RCC 7860 (cell line): ENCODE data around the gene BCAS3.
"Not testable (repeated sequence)": the region's sequence is repeated elsewhere in the genome, so short reads cannot be mapped to it uniquely, and the experiment has no call there.

Source experiments
- DNase-seq: peaks from one replicate; pipeline ENCODE4 v3.0.0-alpha.2; 2015; ENCODE audit warnings: low spot score
- FAIRE-seq: peaks from 2 replicates; lab custom pipeline; 2012; peaks lifted over from hg19 to GRCh38; lab: Jason Lieb, UNC

BCAS3 gene

GRCh38 chr17:60677308-60678117, at the start of gene BCAS3:
Gene BCAS3 (plus strand): TSS chr17:60677851.
- DNase-seq, result peak; percentile 94
- peak; percentile 85 for FAIRE-seq

- DNase-seq (no peak), FAIRE-seq (no peak)
Measured at GRCh38 chr17:60628252-60628889, 49.3 kb upstream of the BCAS3 start.

- no peak for FAIRE-seq
- no peak for DNase-seq
Measured at GRCh38 chr17:60629120-60629519, 48.5 kb upstream of the BCAS3 start.

DNA sequence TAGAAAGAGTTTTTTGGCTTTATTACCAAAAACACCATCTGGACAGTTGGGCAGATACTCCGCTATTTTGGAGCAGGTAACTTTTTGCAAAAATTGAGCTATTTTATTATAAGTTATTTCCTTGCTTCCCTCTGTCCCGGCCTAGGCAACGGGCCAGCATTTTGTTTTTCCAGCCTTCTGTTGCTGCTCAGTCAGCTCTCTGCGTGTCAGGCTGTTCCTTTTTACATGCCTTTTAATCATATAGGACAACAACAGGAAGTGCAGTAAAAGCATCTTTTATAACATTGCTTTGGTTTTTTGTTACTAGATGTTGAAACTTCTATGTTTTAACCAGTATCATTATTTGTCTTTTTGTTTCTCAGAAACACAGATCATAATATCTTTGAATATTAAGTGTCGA, 47.3 kb upstream of the BCAS3 start:
- FAIRE-seq (no peak), DNase-seq (no peak)

DNA sequence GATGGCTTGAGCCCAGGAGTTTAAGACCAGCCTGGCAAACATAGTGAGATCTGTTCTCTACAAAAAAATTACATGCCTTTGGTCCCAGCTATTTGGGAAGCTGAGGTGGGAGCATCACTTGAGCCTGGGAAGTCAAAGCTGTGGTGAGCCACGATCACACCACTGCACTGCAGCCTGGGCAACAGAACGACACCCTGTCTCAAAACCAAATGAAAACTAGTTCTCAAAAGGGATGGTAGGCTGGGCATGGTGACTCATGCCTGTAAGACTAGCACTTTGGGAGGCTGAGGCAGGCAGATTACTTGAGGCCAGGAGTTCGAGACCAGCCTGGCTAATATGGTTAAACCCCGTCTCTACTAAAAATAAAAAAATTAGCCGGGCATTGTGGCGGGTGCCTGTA, 46.5 kb upstream of the BCAS3 start:
- DNase-seq, result no peak
- no peak for FAIRE-seq

DNA sequence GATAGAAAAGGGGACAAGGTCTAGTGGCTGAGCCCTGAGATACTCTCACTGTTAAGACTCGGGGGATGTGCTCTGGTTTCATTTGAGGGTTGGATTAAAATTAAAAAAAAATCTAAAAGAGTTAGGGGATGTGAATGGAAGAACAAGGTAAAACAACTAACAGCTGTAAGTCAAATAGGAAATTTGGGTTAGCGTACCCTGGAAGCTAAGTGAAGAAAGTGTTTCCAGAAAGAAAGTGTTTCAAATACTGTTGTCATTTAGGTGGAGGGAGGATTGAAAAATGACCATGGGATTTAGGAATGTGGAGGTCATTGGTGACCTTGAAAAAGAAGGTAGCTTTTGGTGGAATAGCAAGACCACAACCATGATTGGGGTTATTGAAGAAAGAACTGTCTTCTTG, 40.0 kb upstream of the BCAS3 start:
- FAIRE-seq, result no peak

DNA sequence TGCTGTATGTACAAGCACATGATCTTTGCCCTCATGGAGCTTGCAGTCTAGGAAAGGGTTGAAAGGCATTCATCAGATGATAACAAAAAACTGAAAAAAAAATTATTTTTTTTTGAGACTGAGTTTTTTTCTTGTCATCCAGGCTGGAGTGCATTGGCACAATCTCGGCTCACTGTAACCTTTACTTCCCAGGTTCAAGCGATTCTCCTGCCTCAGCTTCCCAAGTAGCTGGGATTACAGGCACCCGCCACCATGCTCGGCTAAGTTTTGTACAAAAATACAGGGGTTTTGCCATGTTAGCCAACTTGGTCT, 38.7 kb upstream of the BCAS3 start:
- DNase-seq (no peak), FAIRE-seq (no peak)

More for the DNA sequence above, 40.0 kb upstream of the BCAS3 start:
- DNase-seq, result no peak

GRCh38 chr17:60640503-60640902, 37.1 kb upstream of the BCAS3 start:
- DNase-seq (no peak), FAIRE-seq (no peak)

- DNase-seq (no peak), FAIRE-seq (no peak)
Measured at GRCh38 chr17:60641126-60641525, 36.5 kb upstream of the BCAS3 start.

- FAIRE-seq, result no peak
- peak; percentile 55 for DNase-seq
Measured at GRCh38 chr17:60641810-60642220, 35.8 kb upstream of the BCAS3 start.

DNA sequence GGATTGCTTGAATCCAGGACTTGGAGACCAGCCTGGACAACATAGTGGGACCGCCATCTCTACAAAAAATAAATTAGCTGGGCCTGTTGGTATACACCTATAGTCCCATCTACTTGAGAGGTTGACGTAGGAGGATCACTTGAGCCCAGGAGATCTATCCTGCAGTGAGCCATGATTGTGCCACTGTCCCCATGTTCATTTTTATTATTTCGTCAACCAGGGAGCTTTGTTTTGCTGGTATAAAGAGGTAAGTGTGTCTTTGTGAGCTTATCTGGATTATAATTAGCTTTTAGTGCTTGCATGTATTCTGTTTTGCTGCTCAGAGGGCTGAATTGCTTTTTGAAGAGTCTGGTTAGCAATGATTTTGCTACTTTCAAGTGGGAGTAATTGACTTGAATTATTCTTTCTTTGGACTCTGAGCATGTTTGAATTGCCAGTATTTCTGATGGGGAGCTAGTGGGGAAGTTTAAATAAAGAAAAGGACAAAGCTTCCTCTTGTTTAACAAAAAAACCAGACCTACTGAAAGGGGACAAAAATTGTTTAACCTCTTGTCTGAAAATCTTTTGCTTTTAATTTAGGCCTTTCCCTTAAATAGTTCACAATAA, 31.6 kb upstream of the BCAS3 start:
- DNase-seq (no peak), FAIRE-seq (no peak)

DNA sequence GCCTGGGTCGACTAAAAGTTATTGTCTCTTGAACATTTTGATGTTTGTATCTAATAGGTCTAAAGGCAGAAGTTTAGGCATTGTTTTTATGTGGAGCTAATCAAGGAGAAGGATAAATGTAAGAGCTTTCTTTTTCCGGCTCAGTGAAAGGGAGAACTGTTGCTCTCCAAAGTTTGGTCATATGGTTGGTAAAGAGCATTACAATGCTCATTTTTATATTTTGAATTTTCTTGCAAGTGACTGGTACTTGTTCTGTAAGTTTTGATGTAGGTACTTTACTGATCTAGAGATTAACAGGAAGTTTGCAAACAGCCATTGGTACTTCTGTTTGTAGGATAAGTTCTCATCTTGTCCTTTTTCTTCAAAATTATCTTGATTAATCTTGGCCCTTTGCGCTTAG, 30.9 kb upstream of the BCAS3 start:
- no peak for FAIRE-seq
- DNase-seq, result no peak

GRCh38 chr17:60647705-60648104, 29.9 kb upstream of the BCAS3 start:
- DNase-seq (no peak), FAIRE-seq (no peak)

GRCh38 chr17:60652454-60653247, 25.0 kb upstream of the BCAS3 start:
- FAIRE-seq (no peak), DNase-seq (no peak)

GRCh38 chr17:60653569-60653968, 24.1 kb upstream of the BCAS3 start:
- DNase-seq, result no peak
- FAIRE-seq, result no peak

- DNase-seq, result no peak
- no peak for FAIRE-seq
Measured at GRCh38 chr17:60656499-60656898, 21.2 kb upstream of the BCAS3 start.

DNA sequence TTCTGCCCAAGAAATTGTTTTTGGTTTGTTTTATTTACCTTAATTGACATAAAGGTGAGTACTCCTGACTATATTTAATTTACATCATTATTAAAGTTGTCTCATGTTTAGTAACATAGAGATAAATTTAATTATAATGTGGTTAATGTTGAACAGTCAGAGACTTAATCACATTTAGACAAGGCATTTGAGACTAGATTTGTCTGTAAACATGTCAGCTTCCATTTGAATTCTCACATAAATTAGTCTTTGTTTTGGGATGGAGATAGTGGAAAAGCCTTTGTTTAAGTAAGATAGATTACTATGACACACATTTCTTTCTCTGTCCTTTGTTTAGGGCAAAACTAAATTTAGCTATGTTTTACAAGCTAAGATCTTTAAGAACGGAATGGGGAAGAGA, 18.5 kb upstream of the BCAS3 start:
- DNase-seq (no peak), FAIRE-seq (no peak)

- FAIRE-seq, result no peak
- no peak for DNase-seq
Measured at GRCh38 chr17:60661489-60661888, 16.2 kb upstream of the BCAS3 start.

- FAIRE-seq, result no peak
Measured at GRCh38 chr17:60664022-60664421, 13.6 kb upstream of the BCAS3 start.

GRCh38 chr17:60665602-60666001, 12.0 kb upstream of the BCAS3 start:
- no peak for FAIRE-seq

More at GRCh38 chr17:60664022-60664421, 13.6 kb upstream of the BCAS3 start:
- DNase-seq, result no peak

GRCh38 chr17:60668741-60669140, 8.9 kb upstream of the BCAS3 start:
- DNase-seq, FAIRE-seq: not testable (repeated sequence)

More at GRCh38 chr17:60665602-60666001, 12.0 kb upstream of the BCAS3 start:
- no peak for DNase-seq
